Measurements from ENCODE around the gene SYT9.

- TF ChIP-seq, protein P1, sequence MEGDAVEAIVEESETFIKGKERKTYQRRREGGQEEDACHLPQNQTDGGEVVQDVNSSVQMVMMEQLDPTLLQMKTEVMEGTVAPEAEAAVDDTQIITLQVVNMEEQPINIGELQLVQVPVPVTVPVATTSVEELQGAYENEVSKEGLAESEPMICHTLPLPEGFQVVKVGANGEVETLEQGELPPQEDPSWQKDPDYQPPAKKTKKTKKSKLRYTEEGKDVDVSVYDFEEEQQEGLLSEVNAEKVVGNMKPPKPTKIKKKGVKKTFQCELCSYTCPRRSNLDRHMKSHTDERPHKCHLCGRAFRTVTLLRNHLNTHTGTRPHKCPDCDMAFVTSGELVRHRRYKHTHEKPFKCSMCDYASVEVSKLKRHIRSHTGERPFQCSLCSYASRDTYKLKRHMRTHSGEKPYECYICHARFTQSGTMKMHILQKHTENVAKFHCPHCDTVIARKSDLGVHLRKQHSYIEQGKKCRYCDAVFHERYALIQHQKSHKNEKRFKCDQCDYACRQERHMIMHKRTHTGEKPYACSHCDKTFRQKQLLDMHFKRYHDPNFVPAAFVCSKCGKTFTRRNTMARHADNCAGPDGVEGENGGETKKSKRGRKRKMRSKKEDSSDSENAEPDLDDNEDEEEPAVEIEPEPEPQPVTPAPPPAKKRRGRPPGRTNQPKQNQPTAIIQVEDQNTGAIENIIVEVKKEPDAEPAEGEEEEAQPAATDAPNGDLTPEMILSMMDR (IDR thresholded peaks at IDR 0.05) = peak; percentile 49 to 65 (median 53)
- TF ChIP-seq POLR2A (IDR thresholded peaks at IDR 0.05) = no peak
Observed at GRCh38 chr11:7513234-7514098, 261.8 kb downstream of the SYT9 start, which contains the start of gene PPFIBP2.
